ENCODE measurements around the gene SNAPIN. TPM values are rescaled to one million over a fixed set of nuclear protein-coding genes. Genes with fewer than 3 reads are reported as not detected.

SNAPIN gene
- total RNA-seq, 1 donor from 2014 or later, result 31.1 TPM

DNA sequence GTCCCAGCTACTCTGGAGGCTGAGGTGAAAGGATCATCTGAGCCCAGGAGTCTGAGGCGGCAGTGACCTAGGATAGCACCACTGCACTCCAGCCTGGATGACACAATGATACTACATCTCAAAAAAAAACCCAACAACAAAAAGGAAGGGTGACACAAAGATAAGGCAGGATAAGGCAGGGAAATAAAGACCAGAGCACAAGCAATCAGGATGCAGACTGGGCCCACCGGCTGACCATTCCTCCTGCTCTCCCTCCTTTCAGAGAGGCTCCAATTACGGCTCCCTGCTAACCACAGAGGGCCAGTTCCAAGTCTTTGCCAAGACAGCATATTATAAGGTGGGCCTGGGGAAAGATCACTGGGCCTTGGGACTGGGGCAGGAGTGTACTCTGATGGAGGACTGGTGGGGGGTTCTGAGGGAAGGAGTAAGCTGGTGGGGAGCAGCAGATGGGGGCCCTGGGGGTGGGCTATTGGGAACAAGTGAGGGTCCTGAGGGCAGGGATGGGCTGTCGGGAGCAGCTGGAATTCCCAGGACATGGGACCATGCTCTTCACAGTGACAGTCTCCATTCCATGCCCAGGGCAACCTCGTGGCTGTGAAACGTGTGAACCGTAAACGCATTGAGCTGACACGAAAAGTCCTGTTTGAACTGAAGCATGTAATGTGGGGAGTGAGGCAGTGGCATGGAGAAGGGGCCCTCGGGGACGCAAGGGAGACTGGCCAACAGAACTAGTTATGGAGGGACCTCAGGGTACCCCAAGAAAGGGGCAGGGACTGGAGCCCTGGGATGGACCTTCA is 27.2 kb downstream of the SNAPIN start:
- no peak overlapping the region for H3K27ac Mint-ChIP-seq (ENCODE audit: unreplicated experiment)
- H3K4me3 Mint-ChIP-seq (ENCODE audit: unreplicated experiment), result no peak overlapping the region
- H3K27me3 Mint-ChIP-seq (ENCODE audit: low read depth), result peaks cover 27% of the 10 kb centered on the region
- no peaks in the 10 kb centered on the region for H3K9me3 Mint-ChIP-seq (ENCODE audit: low read depth)
- no peaks in the 10 kb centered on the region for H3K36me3 Mint-ChIP-seq (ENCODE audit: low read depth)
- no peak for DNase-seq (ENCODE audit: low spot score)
- TF ChIP-seq CTCF (IDR thresholded peaks at IDR 0.05), result no peak
- no peaks in the 10 kb centered on the region for H3K4me1 Mint-ChIP-seq (ENCODE audit: low read depth)

DNA sequence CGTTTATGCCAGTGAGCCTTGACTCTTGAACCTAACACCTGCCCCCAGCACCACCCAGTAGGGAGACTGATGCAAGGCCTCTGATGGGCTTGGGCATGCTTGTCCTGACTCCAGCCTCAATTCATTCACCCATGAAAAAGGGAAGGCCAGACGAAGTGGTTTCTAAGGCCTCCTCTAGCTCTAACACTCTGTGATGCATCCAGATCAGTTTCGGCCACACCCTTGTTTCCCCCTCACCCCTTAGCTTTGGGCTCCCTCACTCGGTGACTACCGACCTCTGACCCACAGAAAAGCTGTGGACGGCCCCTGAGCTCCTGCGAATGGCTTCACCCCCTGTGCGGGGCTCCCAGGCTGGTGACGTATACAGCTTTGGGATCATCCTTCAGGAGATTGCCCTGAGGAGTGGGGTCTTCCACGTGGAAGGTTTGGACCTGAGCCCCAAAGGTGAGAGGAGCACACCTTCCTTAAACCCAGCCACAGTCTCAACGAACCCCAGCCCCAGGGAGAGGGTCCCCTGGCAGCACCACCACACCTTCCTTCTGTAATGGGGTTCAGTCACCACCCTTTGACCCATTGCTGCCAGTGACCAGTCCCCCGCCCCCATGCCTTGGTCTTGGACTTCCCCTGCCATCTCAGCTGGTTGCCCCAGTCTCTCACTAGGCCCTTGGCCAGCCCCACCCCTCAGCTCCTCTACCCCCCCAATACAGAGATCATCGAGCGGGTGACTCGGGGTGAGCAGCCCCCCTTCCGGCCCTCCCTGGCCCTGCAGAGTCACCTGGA is 29.0 kb downstream of the SNAPIN start:
- Mint-ChIP-seq H3K27ac (ENCODE audit: unreplicated experiment) (no peak overlapping the region), H3K36me3 (ENCODE audit: low read depth) (no peaks in the 10 kb centered on the region)
- DNase-seq (ENCODE audit: low spot score), result no peak

GRCh38 chr1:153688276-153688675 is 29.8 kb downstream of the SNAPIN start:
- no peak for DNase-seq (ENCODE audit: low spot score)
- Mint-ChIP-seq H3K27ac (ENCODE audit: unreplicated experiment) (no peak overlapping the region), H3K9me3 (ENCODE audit: low read depth) (no peaks in the 10 kb centered on the region), H3K4me3 (ENCODE audit: unreplicated experiment) (no peak overlapping the region), H3K27me3 (ENCODE audit: low read depth) (peaks cover 15% of the 10 kb centered on the region), H3K4me1 (ENCODE audit: low read depth) (no peaks in the 10 kb centered on the region), H3K36me3 (ENCODE audit: low read depth) (no peaks in the 10 kb centered on the region)
- no peak for TF ChIP-seq CTCF (IDR thresholded peaks at IDR 0.05)

More for the DNA sequence above, 29.0 kb downstream of the SNAPIN start:
- Mint-ChIP-seq H3K27me3 (ENCODE audit: low read depth) (peaks cover 15% of the 10 kb centered on the region), H3K4me1 (ENCODE audit: low read depth) (no peaks in the 10 kb centered on the region), H3K9me3 (ENCODE audit: low read depth) (no peaks in the 10 kb centered on the region), H3K4me3 (ENCODE audit: unreplicated experiment) (no peak overlapping the region)
- no peak for TF ChIP-seq CTCF (IDR thresholded peaks at IDR 0.05)

GRCh38 chr1:153688736-153689328 is 30.3 kb downstream of the SNAPIN start:
- H3K27ac Mint-ChIP-seq (ENCODE audit: unreplicated experiment), result no peak overlapping the region
- no peak for TF ChIP-seq CTCF (IDR thresholded peaks at IDR 0.05)
- H3K27me3 Mint-ChIP-seq (ENCODE audit: low read depth), result peaks cover 12% of the 10 kb centered on the region
- H3K4me3 Mint-ChIP-seq (ENCODE audit: unreplicated experiment), result no peak overlapping the region
- H3K4me1 Mint-ChIP-seq (ENCODE audit: low read depth), result no peaks in the 10 kb centered on the region
- no peak for DNase-seq (ENCODE audit: low spot score)
- H3K9me3 Mint-ChIP-seq (ENCODE audit: low read depth), result no peaks in the 10 kb centered on the region
- H3K36me3 Mint-ChIP-seq (ENCODE audit: low read depth), result no peaks in the 10 kb centered on the region

GRCh38 chr1:153693466-153693865 is 35.0 kb downstream of the SNAPIN start:
- Mint-ChIP-seq H3K9me3 (ENCODE audit: low read depth) (no peaks in the 10 kb centered on the region), H3K27me3 (ENCODE audit: low read depth) (no peaks in the 10 kb centered on the region), H3K36me3 (ENCODE audit: low read depth) (no peaks in the 10 kb centered on the region), H3K4me3 (ENCODE audit: unreplicated experiment) (no peak overlapping the region), H3K4me1 (ENCODE audit: low read depth) (peaks cover 3% of the 10 kb centered on the region), H3K27ac (ENCODE audit: unreplicated experiment) (no peak overlapping the region)
- TF ChIP-seq CTCF (IDR thresholded peaks at IDR 0.05), result no peak
- DNase-seq (ENCODE audit: low spot score), result no peak
